ENCODE results near the gene ARHGEF28. TPM values are rescaled to one million over a fixed set of nuclear protein-coding genes. Genes with fewer than 3 reads are reported as not detected.

ARHGEF28 gene
- total and polyA plus RNA-seq, 9 of the 15 experiments (the other 6 are each of a cell fraction or from before 2014, with no cell fraction given), result 0.27 TPM; not detected in 8

DNA sequence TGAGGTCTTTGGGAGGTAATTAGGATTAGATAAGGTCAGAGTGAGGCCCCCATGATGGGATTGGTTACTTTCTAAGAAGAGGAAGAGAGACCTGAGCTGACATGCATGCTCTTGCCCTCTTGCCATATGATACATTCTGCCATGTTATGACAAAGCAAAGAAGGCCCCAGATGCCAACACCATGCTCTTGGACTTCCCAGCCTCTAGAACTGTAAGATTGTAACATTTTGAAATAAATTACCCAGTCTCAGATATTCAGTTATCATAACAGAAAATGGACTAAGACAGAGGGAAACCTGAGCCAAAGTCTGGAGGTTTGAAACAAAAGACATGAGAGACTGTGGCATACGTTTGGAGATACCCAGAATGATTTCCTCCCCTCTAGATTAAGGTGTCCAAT lies 318.6 kb downstream of the ARHGEF28 start:
- H3K27ac ChIP-seq (ENCODE audit: extremely low read depth, low read depth, low read length), result no peak overlapping the region
- FAIRE-seq, result no peak
- no peaks in the 10 kb centered on the region for H3K9me1 ChIP-seq (ENCODE audit: control insufficient read depth, insufficient read depth, low read length)
- ATAC-seq, result no peak
- WGBS (ENCODE audit: insufficient coverage, low coverage, missing lambda C conversion rate), result 0% methylated on average over 1 of the region's 1 CpG
- ChIA-PET CTCF (ENCODE audit: low intra/inter-chr PET ratio) (no interaction called here), POLR2A (no interaction called here)
- no peak overlapping the region for H3K4me2 ChIP-seq (ENCODE audit: insufficient read depth, low read length)
- intact Hi-C loops (cut with micrococcal nuclease) (no loop called here), in situ Hi-C loops (cut with MboI) (no loop called here)
- H2AFZ ChIP-seq (ENCODE audit: low read depth, low read length), result no peak overlapping the region
- H4K20me1 ChIP-seq (replicated peaks; ENCODE audit: control insufficient read depth, insufficient read depth, low read length), result no peaks in the 10 kb centered on the region
- no peak for DNase-seq (ENCODE audit: extremely low read depth in 1 of 4, low spot score in 3 of 4)
- H3K9ac ChIP-seq (ENCODE audit: insufficient read depth in 1 of 2, low read depth in 2 of 2, low read length in 2 of 2), result no peak overlapping the region
- TF ChIP-seq, protein P1, sequence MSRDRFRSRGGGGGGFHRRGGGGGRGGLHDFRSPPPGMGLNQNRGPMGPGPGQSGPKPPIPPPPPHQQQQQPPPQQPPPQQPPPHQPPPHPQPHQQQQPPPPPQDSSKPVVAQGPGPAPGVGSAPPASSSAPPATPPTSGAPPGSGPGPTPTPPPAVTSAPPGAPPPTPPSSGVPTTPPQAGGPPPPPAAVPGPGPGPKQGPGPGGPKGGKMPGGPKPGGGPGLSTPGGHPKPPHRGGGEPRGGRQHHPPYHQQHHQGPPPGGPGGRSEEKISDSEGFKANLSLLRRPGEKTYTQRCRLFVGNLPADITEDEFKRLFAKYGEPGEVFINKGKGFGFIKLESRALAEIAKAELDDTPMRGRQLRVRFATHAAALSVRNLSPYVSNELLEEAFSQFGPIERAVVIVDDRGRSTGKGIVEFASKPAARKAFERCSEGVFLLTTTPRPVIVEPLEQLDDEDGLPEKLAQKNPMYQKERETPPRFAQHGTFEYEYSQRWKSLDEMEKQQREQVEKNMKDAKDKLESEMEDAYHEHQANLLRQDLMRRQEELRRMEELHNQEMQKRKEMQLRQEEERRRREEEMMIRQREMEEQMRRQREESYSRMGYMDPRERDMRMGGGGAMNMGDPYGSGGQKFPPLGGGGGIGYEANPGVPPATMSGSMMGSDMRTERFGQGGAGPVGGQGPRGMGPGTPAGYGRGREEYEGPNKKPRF (IDR thresholded peaks at IDR 0.05; ENCODE audit: low read depth, low read length), result no peak
- TF ChIP-seq KLF1 (tag; IDR thresholded peaks at IDR 0.05), result no peak
- TF ChIP-seq EP400 (IDR thresholded peaks at IDR 0.05), result no peak
- no peak for TF ChIP-seq CREBBP (IDR thresholded peaks at IDR 0.05; ENCODE audit: low read depth, low read length)
- TF ChIP-seq SOX6 (IDR thresholded peaks at IDR 0.05), result no peak
- TF ChIP-seq, protein P2, sequence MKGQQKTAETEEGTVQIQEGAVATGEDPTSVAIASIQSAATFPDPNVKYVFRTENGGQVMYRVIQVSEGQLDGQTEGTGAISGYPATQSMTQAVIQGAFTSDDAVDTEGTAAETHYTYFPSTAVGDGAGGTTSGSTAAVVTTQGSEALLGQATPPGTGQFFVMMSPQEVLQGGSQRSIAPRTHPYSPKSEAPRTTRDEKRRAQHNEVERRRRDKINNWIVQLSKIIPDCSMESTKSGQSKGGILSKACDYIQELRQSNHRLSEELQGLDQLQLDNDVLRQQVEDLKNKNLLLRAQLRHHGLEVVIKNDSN (CRISPR knock-in tag; IDR thresholded peaks at IDR 0.05), result no peak
- TF ChIP-seq GTF2E2 (tag; IDR thresholded peaks at IDR 0.05), result no peak
- no peak for TF ChIP-seq SMAD4 (CRISPR knock-in tag; conservative IDR thresholded peaks at IDR 0.05)
- no peak for TF ChIP-seq SP2 (IDR thresholded peaks at IDR 0.05; ENCODE audit: extremely low read depth, low read depth, low read length, poor library complexity, severe bottlenecking)
- TF ChIP-seq PCBP2 (IDR thresholded peaks at IDR 0.05; ENCODE audit: low read depth, low read length, poor library complexity, severe bottlenecking), result no peak
- TF ChIP-seq HSF4 (CRISPR knock-in tag; IDR thresholded peaks at IDR 0.05; ENCODE audit: borderline replicate concordance), result no peak
- TF ChIP-seq, protein P3, sequence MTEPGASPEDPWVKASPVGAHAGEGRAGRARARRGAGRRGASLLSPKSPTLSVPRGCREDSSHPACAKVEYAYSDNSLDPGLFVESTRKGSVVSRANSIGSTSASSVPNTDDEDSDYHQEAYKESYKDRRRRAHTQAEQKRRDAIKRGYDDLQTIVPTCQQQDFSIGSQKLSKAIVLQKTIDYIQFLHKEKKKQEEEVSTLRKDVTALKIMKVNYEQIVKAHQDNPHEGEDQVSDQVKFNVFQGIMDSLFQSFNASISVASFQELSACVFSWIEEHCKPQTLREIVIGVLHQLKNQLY (CRISPR knock-in tag; conservative IDR thresholded peaks at IDR 0.05), result no peak
- TF ChIP-seq ZNF436 (CRISPR knock-in tag; IDR thresholded peaks at IDR 0.05), result no peak
- TF ChIP-seq, protein P4, sequence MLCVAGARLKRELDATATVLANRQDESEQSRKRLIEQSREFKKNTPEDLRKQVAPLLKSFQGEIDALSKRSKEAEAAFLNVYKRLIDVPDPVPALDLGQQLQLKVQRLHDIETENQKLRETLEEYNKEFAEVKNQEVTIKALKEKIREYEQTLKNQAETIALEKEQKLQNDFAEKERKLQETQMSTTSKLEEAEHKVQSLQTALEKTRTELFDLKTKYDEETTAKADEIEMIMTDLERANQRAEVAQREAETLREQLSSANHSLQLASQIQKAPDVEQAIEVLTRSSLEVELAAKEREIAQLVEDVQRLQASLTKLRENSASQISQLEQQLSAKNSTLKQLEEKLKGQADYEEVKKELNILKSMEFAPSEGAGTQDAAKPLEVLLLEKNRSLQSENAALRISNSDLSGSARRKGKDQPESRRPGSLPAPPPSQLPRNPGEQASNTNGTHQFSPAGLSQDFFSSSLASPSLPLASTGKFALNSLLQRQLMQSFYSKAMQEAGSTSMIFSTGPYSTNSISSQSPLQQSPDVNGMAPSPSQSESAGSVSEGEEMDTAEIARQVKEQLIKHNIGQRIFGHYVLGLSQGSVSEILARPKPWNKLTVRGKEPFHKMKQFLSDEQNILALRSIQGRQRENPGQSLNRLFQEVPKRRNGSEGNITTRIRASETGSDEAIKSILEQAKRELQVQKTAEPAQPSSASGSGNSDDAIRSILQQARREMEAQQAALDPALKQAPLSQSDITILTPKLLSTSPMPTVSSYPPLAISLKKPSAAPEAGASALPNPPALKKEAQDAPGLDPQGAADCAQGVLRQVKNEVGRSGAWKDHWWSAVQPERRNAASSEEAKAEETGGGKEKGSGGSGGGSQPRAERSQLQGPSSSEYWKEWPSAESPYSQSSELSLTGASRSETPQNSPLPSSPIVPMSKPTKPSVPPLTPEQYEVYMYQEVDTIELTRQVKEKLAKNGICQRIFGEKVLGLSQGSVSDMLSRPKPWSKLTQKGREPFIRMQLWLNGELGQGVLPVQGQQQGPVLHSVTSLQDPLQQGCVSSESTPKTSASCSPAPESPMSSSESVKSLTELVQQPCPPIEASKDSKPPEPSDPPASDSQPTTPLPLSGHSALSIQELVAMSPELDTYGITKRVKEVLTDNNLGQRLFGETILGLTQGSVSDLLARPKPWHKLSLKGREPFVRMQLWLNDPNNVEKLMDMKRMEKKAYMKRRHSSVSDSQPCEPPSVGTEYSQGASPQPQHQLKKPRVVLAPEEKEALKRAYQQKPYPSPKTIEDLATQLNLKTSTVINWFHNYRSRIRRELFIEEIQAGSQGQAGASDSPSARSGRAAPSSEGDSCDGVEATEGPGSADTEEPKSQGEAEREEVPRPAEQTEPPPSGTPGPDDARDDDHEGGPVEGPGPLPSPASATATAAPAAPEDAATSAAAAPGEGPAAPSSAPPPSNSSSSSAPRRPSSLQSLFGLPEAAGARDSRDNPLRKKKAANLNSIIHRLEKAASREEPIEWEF (CRISPR knock-in tag; IDR thresholded peaks at IDR 0.05), result no peak
- H3K9me3 ChIP-seq (replicated peaks; ENCODE audit: control insufficient read depth, insufficient read depth, low read depth, low read length), result no peaks in the 10 kb centered on the region
- no peaks in the 10 kb centered on the region for H3K36me3 ChIP-seq (ENCODE audit: control insufficient read depth, insufficient read depth, low read length)
- BruUV-seq (replicated peaks), result no TSS peak
- H3K79me2 ChIP-seq (ENCODE audit: control insufficient read depth, insufficient read depth, low read length), result no peaks in the 10 kb centered on the region
- H3K27me3 ChIP-seq (ENCODE audit: control insufficient read depth in 2 of 2, insufficient read depth in 2 of 2, low read length in 2 of 2), result no peaks in the 10 kb centered on the region
- H3K4me1 ChIP-seq (replicated peaks in 1 of 2; ENCODE audit: control insufficient read depth in 2 of 2, insufficient read depth in 2 of 2, low read length in 2 of 2), result no peaks in the 10 kb centered on the region
- H3K4me3 ChIP-seq, result no peak overlapping the region
